Type B pancreatic cell (in vitro differentiated cells): ENCODE data around the gene CEBPA. TPM values are rescaled to one million over a fixed set of nuclear protein-coding genes. Genes with fewer than 3 reads are reported as not detected.

Experiments
- DNase-seq: peaks from one replicate; pipeline ENCODE4 v3.0.0; 2021; ENCODE audit warnings: mixed read lengths; ENCODE audit not compliant: unreplicated experiment; ENCODE audit errors: extremely low spot score
- H3K27ac Mint-ChIP-seq: 2 replicates; pipeline ENCODE4 v1.8.0; 2021; ENCODE audit warnings: mild to moderate bottlenecking, mixed read lengths
- H3K27me3 Mint-ChIP-seq: 2 replicates; pipeline ENCODE4 v1.8.0; 2021; ENCODE audit warnings: mixed read lengths
- H3K36me3 Mint-ChIP-seq: 2 replicates; pipeline ENCODE4 v1.8.0; 2021; ENCODE audit warnings: mixed read lengths
- H3K4me1 Mint-ChIP-seq: one replicate; pipeline ENCODE4 v1.8.0; 2021; ENCODE audit warnings: mixed read lengths; ENCODE audit not compliant: unreplicated experiment
- H3K4me3 Mint-ChIP-seq: 2 replicates; pipeline ENCODE4 v1.8.0; 2021; ENCODE audit warnings: mild to moderate bottlenecking, mixed read lengths
- H3K9me3 Mint-ChIP-seq: 2 replicates; pipeline ENCODE4 v1.8.0; 2021; ENCODE audit warnings: mixed read lengths
- CTCF ChIP-seq: fragments of 200-600 bp; sonication (generic); conservative IDR thresholded peaks from 2 replicates; pipeline ENCODE4 v1.5.0; 2021; ENCODE audit warnings: antibody characterized with exemption, mild to moderate bottlenecking
- total RNA-seq: library from RNA; stranded (reverse); gene quantifications from 2 replicates; pipeline ENCODE4 v1.2.1, GENCODE V29; 2021; ENCODE audit warnings: low replicate concordance

Gene CEBPA
- total RNA-seq, 1 donor from 2014 or later = 24.4 TPM

GRCh38 chr19:33306191-33306590, 3.9 kb upstream of the CEBPA start:
- peak overlapping the region; percentile 43 for H3K27ac Mint-ChIP-seq

GRCh38 chr19:33304760-33305647, 2.7 kb upstream of the CEBPA start:
- no peaks in the 10 kb centered on the region for H3K9me3 Mint-ChIP-seq
- peaks cover 31% of the 10 kb centered on the region for H3K27me3 Mint-ChIP-seq
- H3K4me1 Mint-ChIP-seq = peaks cover 8% of the 10 kb centered on the region
- peak overlapping the region; percentile 91 for H3K27ac Mint-ChIP-seq
- TF ChIP-seq CTCF = no peak
- DNase-seq = no peak
- H3K36me3 Mint-ChIP-seq = no peaks in the 10 kb centered on the region
- peak overlapping the region; percentile 70 for H3K4me3 Mint-ChIP-seq

More at GRCh38 chr19:33306191-33306590, 3.9 kb upstream of the CEBPA start:
- Mint-ChIP-seq H3K4me3 (peak overlapping the region; percentile 17), H3K9me3 (no peaks in the 10 kb centered on the region), H3K4me1 (peaks cover 13% of the 10 kb centered on the region), H3K36me3 (no peaks in the 10 kb centered on the region), H3K27me3 (peaks cover 26% of the 10 kb centered on the region)
- DNase-seq = peak; percentile 27
- TF ChIP-seq CTCF = no peak

GRCh38 chr19:33304371-33304759, 2.0 kb upstream of the CEBPA start:
- Mint-ChIP-seq H3K4me1 (peaks cover 8% of the 10 kb centered on the region), H3K9me3 (no peaks in the 10 kb centered on the region), H3K27me3 (peaks cover 34% of the 10 kb centered on the region), H3K4me3 (peak overlapping the region; percentile 76), H3K27ac (peak overlapping the region; percentile 91), H3K36me3 (no peaks in the 10 kb centered on the region)
- TF ChIP-seq CTCF = no peak
- DNase-seq = no peak

GRCh38 chr19:33303791-33304345, 1.5 kb upstream of the CEBPA start:
- Mint-ChIP-seq H3K9me3 (no peaks in the 10 kb centered on the region), H3K36me3 (no peaks in the 10 kb centered on the region), H3K4me1 (peaks cover 8% of the 10 kb centered on the region), H3K4me3 (peak overlapping the region; percentile 76), H3K27me3 (peaks cover 39% of the 10 kb centered on the region), H3K27ac (peak overlapping the region; percentile 9)
- no peak for DNase-seq
- TF ChIP-seq CTCF = no peak

GRCh38 chr19:33302974-33303790, 848 bp upstream of the CEBPA start:
- Mint-ChIP-seq H3K4me3 (peak overlapping the region; percentile 82), H3K4me1 (peaks cover 8% of the 10 kb centered on the region), H3K27me3 (peaks cover 41% of the 10 kb centered on the region), H3K27ac (no peak overlapping the region), H3K9me3 (no peaks in the 10 kb centered on the region), H3K36me3 (no peaks in the 10 kb centered on the region)
- DNase-seq = peak; percentile 76
- TF ChIP-seq CTCF = no peak
